Measurements from ENCODE around the gene HOXA3.

HOXA3 gene

DNA sequence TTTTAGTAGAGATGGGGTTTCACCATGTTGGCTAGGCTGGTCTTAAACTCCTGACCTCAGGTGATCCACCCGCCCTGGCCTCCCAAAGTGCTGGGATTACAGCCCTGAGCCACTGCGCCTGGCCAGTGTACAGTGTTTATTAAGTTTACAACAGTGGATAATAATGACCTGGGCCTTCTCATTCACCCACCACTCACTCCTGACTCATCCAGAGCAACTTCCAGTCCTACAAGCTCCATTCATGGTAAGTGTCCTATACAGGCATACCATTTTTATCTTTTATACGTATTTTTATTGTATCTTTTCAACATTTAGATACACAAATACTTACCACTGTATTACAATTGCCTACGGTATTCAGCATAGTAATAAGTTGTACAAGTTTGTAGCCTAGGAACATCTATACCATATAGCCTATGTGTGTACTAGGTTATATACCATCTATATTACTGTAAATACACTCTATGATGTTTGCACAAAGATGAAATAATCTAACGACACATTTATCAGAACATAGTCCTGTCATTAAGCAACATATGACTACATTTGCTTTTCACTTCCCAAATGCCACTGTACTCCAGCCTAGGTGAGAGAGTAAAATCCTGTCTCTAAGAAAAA is 73.7 kb downstream of the HOXA3 start:
- no peak overlapping the region for H3K27ac ChIP-seq
- peaks cover 6% of the 10 kb centered on the region for H3K27me3 ChIP-seq (ENCODE audit: insufficient read depth, low read depth, severe bottlenecking)
- no peak overlapping the region for H3K4me3 ChIP-seq (ENCODE audit: low read depth, low read length)
- peaks cover 3% of the 10 kb centered on the region for H3K9me3 ChIP-seq (ENCODE audit: severe bottlenecking)
- DNase-seq, result no peak
- TF ChIP-seq, protein P1, sequence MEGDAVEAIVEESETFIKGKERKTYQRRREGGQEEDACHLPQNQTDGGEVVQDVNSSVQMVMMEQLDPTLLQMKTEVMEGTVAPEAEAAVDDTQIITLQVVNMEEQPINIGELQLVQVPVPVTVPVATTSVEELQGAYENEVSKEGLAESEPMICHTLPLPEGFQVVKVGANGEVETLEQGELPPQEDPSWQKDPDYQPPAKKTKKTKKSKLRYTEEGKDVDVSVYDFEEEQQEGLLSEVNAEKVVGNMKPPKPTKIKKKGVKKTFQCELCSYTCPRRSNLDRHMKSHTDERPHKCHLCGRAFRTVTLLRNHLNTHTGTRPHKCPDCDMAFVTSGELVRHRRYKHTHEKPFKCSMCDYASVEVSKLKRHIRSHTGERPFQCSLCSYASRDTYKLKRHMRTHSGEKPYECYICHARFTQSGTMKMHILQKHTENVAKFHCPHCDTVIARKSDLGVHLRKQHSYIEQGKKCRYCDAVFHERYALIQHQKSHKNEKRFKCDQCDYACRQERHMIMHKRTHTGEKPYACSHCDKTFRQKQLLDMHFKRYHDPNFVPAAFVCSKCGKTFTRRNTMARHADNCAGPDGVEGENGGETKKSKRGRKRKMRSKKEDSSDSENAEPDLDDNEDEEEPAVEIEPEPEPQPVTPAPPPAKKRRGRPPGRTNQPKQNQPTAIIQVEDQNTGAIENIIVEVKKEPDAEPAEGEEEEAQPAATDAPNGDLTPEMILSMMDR (IDR thresholded peaks at IDR 0.05; ENCODE audit: low read depth, low read length), result no peak
- no peaks in the 10 kb centered on the region for H3K36me3 ChIP-seq

DNA sequence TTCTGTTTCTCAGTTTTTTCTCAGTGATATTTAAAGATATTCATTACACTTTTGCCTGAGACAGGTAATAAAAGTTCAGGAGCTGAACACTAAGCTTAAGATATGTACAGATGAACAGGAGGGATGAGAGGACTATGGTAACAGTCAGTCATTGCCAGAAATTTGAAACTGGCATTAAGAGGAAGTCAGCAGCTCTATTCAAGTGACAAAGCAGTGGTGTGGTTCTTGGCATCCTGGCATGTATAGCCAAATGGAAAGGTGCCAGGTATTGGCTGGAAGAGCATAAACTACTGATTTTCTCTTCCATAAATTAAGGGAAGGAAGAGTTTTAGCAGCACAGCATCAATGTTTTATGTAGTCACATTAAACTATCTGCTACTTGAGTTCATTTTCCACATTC is 79.3 kb downstream of the HOXA3 start:
- H3K4me3 ChIP-seq (ENCODE audit: low read depth, low read length), result no peak overlapping the region
- DNase-seq, result no peak
- no peak overlapping the region for H3K27ac ChIP-seq
- no peaks in the 10 kb centered on the region for H3K36me3 ChIP-seq
- H3K27me3 ChIP-seq (ENCODE audit: insufficient read depth, low read depth, severe bottlenecking), result peaks cover 4% of the 10 kb centered on the region
- TF ChIP-seq, protein P1 (IDR thresholded peaks at IDR 0.05; ENCODE audit: low read depth, low read length), result no peak
- peaks cover 3% of the 10 kb centered on the region for H3K9me3 ChIP-seq (ENCODE audit: severe bottlenecking)

DNA sequence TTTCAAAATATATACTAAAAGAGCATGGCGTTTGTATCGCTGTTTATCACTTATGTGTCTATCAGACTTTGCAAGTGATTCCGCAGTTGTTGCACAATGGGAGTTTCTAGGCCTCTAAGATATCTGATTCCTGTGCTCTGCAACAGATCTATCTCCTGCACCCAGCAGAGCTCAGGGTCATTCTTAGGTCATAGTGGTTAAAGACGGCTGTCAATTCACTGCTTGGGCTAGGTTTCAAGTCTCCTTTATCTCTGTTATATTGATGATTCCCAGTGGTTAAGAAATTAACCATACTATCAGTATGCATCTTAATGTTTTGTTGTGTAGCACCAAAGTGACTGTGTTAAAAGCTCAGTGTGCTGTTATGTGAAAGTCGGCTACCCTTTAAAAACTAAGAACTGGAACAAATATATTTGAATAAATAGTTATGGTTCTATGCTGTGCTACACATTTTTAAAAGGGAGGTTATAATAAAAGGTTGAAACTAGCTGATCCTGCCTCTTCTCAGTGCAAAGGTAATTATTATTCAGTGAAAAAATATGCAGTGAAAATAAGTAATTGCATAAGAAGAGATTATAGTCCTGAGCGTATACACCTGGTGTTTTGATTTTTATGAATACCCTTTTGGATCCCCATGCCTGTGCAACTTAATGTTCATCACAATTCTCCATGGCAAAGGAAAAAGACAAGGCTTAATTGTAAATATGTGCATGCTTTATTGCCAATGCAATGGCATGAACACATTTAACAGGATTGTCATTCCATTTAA is 80.6 kb downstream of the HOXA3 start:
- Histone ChIP-seq H3K27ac (no peak overlapping the region), H3K9me3 (ENCODE audit: severe bottlenecking) (peaks cover 3% of the 10 kb centered on the region), H3K27me3 (ENCODE audit: insufficient read depth, low read depth, severe bottlenecking) (peaks cover 8% of the 10 kb centered on the region), H3K4me3 (ENCODE audit: low read depth, low read length) (no peak overlapping the region), H3K36me3 (no peaks in the 10 kb centered on the region)
- TF ChIP-seq, protein P1 (IDR thresholded peaks at IDR 0.05; ENCODE audit: low read depth, low read length), result no peak
- DNase-seq, result no peak

DNA sequence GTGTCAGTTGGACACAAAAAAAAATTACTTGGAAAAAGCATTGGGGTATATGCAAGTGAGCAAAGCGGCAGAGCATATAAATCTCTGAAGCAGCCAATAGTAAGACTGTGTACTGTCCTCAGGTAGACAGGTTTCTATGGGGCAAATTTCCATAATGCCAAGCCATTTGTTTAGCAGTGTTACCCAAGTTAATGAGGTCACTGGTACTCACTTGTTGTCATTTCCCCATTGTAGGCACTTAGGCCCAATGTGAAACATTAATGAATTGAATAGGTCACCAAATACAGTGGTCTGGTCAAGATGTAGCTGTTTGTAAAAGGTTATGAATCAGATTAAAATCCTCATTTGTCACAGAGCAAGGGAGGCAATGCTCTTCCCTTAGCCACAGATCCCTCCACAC is 84.1 kb downstream of the HOXA3 start:
- H3K27me3 ChIP-seq (ENCODE audit: insufficient read depth, low read depth, severe bottlenecking), result peaks cover 10% of the 10 kb centered on the region
- no peaks in the 10 kb centered on the region for H3K9me3 ChIP-seq (ENCODE audit: severe bottlenecking)
- H3K4me3 ChIP-seq (ENCODE audit: low read depth, low read length), result no peak overlapping the region
- no peak for DNase-seq
- no peaks in the 10 kb centered on the region for H3K36me3 ChIP-seq
- H3K27ac ChIP-seq, result no peak overlapping the region
- TF ChIP-seq, protein P1 (IDR thresholded peaks at IDR 0.05; ENCODE audit: low read depth, low read length), result no peak

DNA sequence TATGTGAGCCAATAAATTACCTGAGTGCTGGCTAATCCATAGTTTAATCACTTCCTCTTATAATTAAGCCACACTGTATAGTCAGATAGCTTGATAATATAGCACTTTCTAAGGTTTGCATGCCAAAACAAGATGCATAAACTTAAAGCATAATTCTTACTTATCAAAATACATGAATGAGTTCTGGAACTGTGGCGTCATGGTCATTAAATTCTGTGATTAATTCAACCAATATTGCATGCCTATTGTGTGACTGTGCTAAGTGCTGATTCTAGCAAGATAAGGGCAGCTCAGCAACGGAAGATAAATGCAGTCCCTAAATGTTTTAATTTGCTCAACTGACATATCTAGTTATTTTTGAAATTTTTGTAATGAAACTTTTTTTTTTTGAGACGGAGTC is 86.2 kb downstream of the HOXA3 start:
- H3K9me3 ChIP-seq (ENCODE audit: severe bottlenecking), result no peaks in the 10 kb centered on the region
- peaks cover 6% of the 10 kb centered on the region for H3K27me3 ChIP-seq (ENCODE audit: insufficient read depth, low read depth, severe bottlenecking)
- no peak overlapping the region for H3K4me3 ChIP-seq (ENCODE audit: low read depth, low read length)
- no peak for DNase-seq
- no peaks in the 10 kb centered on the region for H3K36me3 ChIP-seq
- TF ChIP-seq, protein P1 (IDR thresholded peaks at IDR 0.05; ENCODE audit: low read depth, low read length), result no peak
- H3K27ac ChIP-seq, result no peak overlapping the region

Data from WERI-Rb-1 (cell line).